HG03520 (cell line): Measurements from ENCODE around the gene CDH4.

Experiments
- ATAC-seq: cut with Tn5 transposase; IDR thresholded peaks from one replicate; pipeline ENCODE4 v1.9.1; 2021; ENCODE audit warnings: mild to moderate bottlenecking, moderate library complexity; ENCODE audit not compliant: unreplicated experiment

Gene CDH4

DNA sequence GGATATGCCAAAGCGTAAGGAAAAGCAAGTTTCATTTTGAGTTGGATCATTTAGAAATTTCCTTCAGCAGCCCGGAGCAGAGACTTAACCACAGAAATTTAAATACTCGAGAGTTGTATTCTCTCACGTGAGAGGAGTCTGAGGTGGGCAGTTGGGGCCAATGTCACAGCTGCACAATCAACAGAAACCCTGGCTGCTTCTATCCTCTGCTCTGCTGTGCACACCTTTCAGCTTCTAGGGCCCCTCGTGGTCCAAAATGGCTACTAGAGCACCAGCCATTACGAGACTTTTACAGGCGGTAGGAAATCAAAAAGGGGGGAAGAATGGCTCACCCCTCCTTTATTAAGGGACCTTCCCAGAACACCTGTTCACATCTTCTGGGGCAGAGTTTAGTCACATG, 659.8 kb downstream of the CDH4 start:
- ATAC-seq = no peak

DNA sequence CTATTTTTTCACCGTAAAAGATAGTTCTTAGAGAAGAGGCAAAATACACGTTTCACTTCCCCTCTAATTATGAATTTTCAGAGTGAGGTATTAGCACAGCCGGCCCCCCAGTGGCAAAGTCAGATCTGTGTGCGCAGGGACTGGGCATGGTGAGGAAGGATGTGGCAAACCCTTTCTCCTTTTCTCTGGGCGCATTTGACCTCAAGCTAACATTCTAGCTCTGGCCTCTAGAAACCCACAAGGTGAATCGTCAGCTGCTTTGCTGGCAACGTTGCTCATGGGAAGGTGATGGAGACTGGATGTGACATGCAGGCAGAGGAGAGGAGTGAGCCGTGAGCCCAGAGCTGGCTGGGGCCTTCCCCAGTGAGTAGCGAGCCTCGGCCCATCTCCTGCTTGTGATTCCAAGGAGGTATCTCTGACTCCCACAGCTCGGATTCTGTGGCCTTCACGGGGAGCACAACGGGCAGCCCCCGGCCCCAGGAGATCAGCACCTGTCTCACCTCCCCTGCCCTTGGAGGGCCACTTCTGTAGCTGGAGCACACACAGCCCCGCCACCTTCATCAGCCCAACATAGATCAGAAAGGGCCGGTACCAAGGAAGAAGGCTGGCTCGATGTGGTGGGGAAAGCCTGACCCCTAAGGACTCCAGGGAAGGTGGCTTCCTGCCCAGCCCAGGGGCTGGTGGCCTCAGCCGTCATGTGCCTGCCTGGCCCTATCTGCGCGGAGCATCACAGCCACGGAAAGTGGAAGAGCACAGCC, 660.8 kb downstream of the CDH4 start:
- no peak for ATAC-seq

DNA sequence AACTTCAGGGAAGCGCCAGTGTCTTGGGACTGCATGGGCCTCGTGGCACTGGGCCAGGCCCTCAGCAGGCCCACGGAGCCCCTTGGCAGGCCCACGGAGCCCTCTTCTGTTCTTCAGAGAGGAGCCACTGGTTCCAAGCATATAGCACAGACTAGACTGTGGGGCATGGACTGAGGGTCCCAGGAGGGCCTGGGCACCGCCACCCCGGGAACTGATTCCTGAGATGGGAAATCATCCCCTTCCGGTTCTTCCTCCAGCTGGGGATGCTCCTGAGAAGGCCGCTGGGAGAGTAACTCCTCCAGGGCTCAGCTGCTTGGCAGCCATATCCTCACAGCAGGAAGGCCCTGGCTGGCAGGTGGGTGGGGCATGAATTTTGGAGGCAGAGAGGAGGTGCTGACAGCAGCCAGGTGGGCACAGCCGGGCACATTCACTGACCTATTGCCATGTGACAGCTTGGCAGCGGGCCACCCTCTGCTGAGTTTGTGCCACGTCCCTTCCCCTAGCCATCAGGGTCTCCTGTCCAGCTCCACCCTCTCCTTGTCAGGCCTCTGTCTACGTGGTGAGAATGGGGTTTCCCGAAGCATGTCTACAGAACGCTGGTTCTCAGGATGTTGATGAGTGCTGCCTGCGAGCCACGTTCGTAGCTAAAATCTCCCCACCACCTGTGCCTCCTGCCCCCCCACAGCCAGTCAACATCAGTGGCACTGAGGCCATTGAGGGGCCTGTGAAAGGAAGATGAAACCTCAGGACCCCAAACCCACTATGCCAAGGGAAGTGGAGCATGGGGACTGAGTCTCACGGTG, 661.6 kb downstream of the CDH4 start:
- ATAC-seq = no peak

DNA sequence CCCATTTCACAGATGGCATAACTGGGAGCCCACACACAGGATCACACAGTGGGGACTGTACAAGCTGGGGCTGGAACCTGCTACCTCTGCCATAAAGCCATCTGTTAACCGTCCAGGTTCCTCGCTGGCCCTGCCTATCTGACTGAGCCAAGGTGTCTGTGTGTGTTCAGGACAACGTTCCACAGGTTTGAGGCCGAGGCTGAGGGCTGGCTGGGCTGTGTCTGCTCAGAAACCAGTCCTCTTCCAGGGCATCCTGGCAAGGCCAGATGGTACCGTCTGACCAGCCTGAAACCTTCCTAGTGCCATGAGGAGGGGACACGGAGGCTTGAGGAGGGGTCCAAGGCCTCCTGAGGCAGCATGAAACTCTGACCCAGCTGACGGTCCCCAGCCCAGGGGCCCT, 663.0 kb downstream of the CDH4 start:
- ATAC-seq = no peak

DNA sequence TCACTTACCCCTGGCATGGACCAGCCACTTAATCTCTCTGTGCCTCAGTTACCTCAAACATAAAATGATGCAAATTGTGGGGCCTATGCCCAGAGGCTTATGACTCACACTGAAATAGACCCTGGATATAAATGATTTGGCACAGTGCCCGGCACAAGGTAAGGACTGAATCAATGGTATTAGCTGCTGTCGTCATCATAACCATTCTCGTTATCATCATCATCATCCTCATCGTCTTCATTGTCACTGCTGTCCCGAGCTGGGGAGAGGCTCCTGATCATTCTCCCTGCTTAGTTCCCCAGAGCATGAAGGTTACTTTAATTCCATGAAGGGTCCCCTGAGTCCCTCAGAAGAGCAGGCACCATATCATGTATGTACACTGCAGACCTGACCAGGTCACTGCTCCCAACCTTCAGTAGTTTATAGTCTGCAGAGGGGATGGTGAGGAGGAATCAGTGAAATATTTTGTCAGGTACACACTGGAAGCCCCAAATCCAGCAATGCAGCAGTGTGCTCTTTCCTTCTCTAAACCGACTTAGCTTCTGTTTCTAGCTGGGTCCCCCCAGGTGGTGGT, 664.3 kb downstream of the CDH4 start:
- no peak for ATAC-seq

DNA sequence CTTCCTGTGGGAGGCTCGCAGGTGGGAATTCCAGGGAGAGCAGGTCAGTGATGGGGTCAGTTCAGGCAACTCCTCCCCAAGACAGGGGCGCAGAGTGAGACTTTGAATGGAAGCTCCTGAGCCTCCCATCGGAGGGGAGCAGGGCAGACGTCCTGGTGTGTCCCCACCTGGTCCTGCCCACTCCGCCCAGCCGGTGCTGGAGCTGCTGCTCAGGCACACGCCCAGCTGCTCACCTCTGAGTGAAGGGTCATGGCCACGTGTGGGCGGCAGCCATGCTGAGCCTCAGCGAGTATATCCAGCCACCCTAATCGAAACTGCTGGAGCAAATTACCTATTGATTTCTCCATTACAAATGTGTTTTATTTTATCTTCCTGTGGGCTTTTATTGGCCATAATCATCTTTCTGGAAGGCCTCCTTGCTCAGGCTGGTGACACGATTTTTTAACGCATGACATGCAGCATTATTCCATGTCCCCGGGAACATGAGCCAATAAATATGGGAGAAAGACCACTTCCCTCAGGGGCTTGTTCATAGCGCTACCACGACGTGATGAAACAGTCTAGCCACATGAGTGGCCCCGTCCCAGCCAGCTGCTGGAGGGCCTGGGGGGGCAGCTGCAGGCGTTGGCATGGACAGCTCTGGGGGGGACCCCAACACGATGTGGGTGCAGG, 665.5 kb downstream of the CDH4 start:
- no peak for ATAC-seq

DNA sequence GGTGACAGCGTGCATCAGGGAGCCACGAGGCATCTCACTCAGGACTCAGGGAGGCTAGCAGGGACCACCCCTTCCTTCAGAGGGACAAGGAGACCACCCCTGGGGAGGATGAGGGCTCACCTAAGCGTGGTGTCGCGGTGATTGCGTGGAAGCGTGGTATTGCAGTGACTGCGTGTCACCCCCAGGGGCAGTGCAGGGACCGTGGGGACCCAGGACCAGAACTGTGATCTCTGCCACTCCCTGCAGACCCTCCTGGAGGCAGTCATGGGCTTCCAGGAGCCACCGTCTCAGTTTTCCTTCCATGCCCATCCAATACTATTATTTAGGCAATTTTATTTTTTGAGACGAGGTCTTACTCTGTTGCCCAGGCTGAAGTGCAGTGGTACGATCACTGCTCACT, 666.5 kb downstream of the CDH4 start:
- ATAC-seq = no peak

DNA sequence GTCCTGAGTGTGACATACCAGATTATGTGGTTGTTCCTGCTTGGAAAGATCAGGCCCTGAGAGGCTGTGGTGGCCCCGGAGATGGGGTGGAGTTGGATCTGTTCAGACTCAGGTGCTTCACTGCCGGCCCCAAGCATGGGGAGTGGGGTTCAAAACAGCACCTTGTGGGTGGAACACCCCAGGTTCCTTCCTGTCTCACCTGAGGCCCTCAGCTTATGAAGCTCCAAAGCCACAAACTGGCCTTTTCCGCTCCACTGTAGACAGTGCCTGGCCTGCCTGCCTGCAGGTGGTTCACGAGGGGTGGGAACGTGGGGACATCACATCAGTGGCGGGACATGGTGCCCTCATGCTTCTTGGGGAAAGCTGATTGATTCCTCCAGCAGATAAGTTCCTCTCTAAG, 667.2 kb downstream of the CDH4 start:
- no peak for ATAC-seq

DNA sequence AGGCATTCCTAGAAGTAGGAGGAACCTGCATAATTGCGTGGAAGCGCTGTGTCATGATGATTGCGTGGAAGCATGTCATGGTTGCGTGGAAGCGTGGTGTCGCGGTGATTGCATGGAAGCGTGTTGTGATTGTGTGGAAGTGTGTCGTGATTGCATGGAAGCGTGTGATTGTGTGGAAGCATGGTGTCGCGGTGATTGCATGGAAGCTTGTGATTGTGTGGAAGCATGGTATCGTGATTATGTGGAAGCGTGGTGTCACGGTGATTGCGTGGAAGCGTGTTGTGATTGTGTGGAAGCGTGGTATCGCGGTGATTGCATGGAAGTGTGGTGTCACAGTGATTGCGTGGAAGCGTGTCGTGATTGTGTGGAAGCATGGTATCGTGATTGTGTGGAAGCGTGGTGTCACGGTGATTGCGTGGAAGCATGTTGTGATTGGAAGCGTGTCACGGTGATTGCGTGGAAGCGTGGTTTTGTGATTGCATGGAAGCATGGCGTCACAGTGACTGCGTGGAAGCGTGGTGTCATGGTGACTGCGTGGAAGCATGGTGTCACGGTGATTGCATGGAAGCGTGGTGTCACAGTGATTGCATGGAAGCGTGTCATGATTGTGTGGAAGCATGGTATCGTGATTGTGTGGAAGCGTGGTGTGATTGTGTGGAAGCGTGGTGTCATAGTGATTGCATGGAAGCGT, 667.8 kb downstream of the CDH4 start:
- no peak for ATAC-seq

DNA sequence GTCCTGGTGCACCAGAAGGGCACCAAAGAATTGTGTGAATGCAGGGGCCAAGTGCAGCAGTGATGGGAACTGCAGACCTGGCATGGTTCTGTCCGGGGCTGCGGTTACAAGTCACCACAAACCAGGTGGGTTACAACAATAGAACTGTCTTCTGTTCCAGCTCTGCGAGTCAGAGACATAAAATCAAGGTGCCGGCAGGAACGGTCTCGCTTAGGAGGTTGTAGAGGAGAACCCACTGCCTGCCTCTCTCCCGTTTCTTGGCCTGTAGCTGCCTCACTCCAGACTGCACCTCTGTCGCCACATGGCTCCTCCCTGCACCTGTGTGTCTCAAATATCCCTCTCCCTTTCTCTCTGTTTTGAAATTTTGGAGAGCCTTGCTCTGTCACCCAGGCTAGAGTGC, 670.4 kb downstream of the CDH4 start:
- no peak for ATAC-seq

DNA sequence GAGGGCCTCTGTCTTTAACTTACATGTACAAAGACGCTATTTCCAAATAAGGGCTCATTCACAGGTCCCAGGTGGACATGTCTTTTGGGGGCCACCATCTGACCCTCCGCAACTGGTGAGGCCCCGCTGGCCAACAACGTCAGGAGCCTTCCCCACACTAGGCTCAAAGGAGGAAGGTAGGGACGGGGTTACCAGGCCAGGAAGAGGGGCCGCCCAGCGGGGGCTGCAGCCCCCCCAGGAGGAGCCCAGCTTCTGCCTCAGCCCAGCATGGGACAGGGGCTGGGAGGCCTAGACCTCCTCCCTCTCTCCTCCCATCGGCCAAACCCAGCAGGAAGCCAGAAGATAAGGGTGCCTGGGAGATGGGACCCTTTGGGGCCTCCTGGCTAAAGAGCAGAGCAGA, 670.9 kb downstream of the CDH4 start:
- no peak for ATAC-seq

DNA sequence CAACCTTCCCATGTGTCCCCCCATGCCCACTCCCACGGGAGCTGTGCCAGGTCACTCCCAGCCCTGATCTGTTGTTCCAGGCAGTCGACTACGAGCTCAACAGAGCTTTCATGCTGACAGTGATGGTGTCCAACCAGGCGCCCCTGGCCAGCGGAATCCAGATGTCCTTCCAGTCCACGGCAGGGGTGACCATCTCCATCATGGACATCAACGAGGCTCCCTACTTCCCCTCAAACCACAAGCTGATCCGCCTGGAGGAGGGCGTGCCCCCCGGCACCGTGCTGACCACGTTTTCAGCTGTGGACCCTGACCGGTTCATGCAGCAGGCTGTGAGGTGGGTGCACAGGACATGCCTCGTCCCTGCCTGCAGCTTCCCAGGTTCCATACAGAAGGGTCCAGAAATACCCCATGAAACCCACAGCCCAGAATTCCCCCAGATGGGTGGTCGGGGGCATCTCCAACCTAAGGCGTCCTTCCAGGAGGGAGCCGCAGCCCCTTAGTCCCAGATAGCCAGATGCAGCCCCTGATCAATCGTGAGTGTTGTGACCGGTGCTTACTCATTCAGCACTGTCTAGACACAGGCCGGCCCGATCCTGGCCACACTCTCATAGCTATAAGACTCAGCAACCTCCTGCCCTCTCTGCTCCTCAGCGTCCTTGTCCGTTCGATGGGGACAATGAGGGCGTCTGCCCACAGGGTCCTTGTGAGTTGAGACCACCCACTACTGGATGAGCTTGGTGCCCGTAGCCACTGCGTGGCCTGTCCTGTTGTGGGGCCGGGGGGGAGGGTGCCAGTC, 671.5 kb downstream of the CDH4 start:
- no peak for ATAC-seq

DNA sequence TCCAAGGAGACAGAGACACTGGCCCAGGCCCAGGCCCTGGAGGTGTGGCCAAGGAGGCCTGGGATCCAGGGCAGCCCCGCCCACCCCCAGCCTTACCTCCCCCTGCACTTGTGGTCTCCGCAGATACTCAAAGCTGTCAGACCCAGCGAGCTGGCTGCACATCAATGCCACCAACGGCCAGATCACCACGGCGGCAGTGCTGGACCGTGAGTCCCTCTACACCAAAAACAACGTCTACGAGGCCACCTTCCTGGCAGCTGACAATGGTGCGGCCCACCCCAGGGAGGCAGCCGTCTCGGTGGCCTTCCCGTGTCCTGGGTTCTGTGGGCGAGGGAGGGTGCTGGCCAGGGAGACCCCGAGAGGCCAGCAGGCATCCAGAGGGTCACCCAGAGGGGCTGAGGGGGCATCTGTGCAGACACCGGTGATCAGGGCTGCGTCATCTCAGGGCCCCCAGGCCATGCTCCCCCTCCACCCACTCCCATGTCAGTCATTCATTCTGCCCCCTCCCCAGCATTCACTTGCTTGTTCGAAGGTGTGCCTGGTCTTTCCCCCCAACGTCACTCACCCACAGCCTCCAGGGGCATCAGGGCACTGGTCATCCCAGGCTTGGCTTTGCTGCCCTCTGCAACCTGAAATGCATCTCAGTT, 672.3 kb downstream of the CDH4 start:
- ATAC-seq = no peak

DNA sequence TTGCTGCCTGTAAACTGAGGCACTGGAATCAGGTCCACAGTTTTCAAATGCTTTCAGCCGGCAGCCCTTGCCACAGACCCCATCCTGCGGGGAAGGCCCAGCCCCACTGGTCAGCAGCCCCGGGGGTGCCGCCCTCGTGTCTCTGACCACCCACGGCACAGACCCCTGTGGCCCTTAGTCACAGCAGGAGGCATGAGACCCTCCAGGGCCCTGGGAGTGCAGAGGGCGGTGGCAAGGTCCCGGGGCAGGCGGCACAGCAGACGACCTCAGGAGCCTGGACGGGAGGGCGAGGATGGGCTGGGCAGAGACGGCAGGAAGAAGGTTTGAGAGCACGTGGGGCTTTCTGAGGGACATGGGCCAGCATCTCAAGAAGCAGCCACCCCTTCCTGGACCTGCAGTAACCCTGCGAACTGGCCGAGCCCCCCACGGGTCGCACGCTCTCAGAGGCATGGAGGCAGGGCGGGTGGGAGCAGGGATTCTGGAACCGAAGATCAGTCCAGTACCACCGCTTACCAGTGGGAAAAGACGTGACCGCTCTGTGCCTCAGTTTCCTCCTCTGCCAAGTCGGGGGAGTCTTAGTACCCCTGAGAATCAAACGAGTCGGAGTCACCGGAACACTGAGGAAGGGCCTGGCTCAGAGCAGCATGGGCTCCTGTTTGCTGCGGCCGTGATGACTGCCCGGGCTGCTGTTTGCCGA, 672.9 kb downstream of the CDH4 start:
- no peak for ATAC-seq

DNA sequence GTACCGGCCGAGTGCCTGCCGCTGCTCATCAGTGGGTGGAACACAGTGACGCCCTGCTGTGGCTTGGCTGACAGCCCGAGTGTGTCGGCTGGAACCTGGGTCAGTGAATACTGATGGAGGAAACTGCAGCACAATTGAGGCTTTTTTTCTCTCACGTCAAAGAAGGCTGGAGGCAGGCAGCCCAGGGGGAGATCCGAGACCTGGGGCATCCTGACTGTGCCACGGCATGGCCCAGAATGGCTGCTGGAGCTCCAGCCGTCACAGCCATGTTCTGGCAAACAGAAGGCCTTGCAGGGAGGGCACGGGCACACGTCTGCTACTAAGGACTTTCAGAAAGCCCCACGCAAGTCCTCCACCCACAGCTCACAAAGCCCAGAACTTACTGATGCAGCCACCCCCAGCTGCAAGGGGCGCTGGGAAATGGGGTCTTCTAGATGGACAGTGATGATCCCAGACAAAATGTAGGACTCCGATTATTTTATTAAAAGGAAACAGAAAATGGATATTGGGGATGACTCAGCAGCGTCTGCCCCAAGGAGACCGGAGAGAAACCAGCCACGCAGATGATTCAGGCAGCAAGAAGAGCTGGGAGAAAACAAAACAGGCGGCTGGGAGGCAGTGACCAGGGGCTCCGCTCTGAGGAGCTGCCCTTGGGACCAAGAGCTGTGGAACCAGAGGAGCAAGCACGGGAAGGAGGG, 673.6 kb downstream of the CDH4 start:
- no peak for ATAC-seq

DNA sequence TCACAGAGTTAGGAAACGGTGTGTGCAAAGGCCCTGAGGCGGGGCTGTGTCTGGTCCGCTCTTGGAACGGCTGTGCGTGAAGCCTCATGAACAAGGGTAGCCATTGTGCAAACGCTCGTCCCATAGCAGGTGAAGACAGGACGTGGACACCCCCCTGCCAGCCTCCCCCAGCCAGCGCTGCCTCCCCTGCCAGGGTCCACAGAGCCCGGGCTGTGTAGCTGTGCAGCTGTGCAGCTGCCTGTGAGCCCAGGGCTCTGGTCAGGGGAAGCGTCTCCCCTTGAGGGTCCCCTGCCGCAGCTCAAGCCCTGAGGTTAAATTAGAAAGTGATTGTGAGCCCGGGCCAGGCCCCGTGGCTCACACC, 674.2 kb downstream of the CDH4 start:
- ATAC-seq = no peak

DNA sequence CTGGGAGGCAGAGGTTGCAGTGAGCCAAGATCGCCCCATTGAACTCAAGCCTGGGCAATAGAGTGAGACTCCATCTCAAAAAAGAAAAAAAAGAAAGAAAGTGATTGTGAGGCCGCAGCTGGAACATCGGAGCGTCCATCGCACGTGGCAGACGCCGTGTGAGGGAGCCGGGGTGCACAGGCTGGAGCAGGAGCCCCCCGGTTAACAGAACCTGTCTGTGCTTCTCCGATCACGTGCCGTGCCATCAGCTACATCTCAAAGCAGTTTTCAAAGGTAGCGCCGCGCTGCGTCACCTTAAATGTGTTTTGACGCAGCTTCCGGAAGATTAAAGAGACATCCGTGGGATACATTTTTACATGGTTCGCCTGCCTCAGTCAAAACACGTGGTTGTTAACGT, 674.7 kb downstream of the CDH4 start:
- no peak for ATAC-seq

DNA sequence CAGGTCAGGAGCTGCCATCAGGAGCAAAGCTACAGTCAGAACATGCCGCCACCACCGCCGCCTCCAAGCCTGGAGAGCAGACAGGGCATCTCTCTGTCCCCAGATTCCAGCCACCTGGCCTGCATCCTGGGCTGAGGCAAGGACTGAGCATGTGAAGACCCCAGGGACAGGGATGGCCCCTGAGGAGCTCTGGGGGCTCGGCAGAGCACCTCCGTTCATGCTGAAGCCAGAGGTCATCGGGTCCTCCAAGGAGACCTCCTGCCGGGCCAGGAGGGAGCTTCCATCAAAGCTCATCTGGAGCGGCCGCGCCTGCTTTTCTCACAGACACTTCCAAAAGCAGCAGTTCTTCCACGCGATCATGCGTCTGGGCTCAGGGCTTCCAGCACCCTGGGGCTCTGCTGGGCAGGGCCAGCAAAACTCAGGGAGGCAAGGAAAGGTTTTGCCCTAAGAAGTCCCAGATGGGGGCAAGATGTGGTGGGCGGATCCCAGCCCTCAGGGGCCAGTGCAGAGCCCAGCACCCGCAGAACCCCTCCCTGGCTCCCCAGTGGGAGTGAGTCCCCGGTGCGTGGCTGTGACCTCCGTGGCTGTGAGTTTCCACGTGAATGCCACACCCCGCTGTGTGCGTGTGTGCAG, 675.2 kb downstream of the CDH4 start:
- ATAC-seq = no peak
